GM10248 (cell line): ENCODE results near the gene RAB44.

ENCODE experiments used
- CTCF ChIA-PET: fragments of 300-600 bp; sonication (Branson Sonifier 250); formaldehyde crosslinking; extraction: SDS; loops from one replicate; lab custom pipeline; 2021; ENCODE audit warnings: antibody characterized with exemption; lab: Yijun Ruan, JAX
- POLR2A ChIA-PET: fragments of 350-650 bp; sonication (Branson Sonifier 250); formaldehyde crosslinking; extraction: SDS; loops from one replicate; lab custom pipeline; 2020; ENCODE audit warnings: antibody characterized with exemption; lab: Yijun Ruan, JAX
- DNase-seq: peaks from one replicate; pipeline ENCODE4 v3.0.0; 2012; ENCODE audit errors: extremely low spot score
- CTCF ChIP-seq: IDR thresholded peaks from 2 replicates; pipeline ENCODE4 v1.5.1; 2012; ENCODE audit warnings: mild to moderate bottlenecking, low read depth; ENCODE audit errors: extremely low read depth, missing control alignments, control extremely low read depth

RAB44 gene

GRCh38 chr6:36655085-36655724, 42.4 kb upstream of the RAB44 start:
- ChIA-PET CTCF (interaction anchor here (0.8 to 2.5 kb wide), 6 partner anchors 10 to 104 kb away, joined by 3 to 8 read pairs (median 3); no protein-coding TSS in a partner anchor), POLR2A (interaction anchor here (0.6 kb wide), 1 partner anchor 420 kb away, joined by 7 read pairs; no protein-coding TSS in a partner anchor)
- no peak for TF ChIP-seq CTCF
- DNase-seq, result no peak

GRCh38 chr6:36656441-36656840, 41.2 kb upstream of the RAB44 start:
- CTCF ChIA-PET, result interaction anchor here (0.9 to 2.5 kb wide), 5 partner anchors 8 to 103 kb away, joined by 3 to 8 read pairs (median 4); no protein-coding TSS in a partner anchor
- POLR2A ChIA-PET, result no interaction called here
- TF ChIP-seq CTCF, result no peak
- DNase-seq, result no peak

GRCh38 chr6:36657271-36657670, 40.4 kb upstream of the RAB44 start:
- ChIA-PET CTCF (interaction anchor here (2.5 kb wide), 1 partner anchor 8 kb away, joined by 8 read pairs; no protein-coding TSS in a partner anchor), POLR2A (interaction anchor here (1.5 kb wide), 1 partner anchor 26 kb away, joined by 3 read pairs; no protein-coding TSS in a partner anchor)
- no peak for DNase-seq
- no peak for TF ChIP-seq CTCF

- CTCF ChIA-PET, result interaction anchor here (0.9 to 1.2 kb wide), 2 partner anchors 9 to 14 kb away, joined by 3 read pairs; no protein-coding TSS in a partner anchor
- POLR2A ChIA-PET, result interaction anchor here (1.5 kb wide), 1 partner anchor 25 kb away, joined by 3 read pairs; no protein-coding TSS in a partner anchor
- DNase-seq, result no peak
- TF ChIP-seq CTCF, result no peak
These were observed 39.6 kb upstream of the RAB44 start for GRCh38 chr6:36657942-36658544.

GRCh38 chr6:36659271-36659670, 38.4 kb upstream of the RAB44 start:
- ChIA-PET CTCF (interaction anchor here (1.8 to 2.2 kb wide), 4 partner anchors 9 to 44 kb away, joined by 5 to 8 read pairs (median 6); no protein-coding TSS in a partner anchor), POLR2A (interaction anchor here (0.7 kb wide), 1 partner anchor 171 kb away, joined by 3 read pairs; no protein-coding TSS in a partner anchor)
- no peak for DNase-seq
- no peak for TF ChIP-seq CTCF

GRCh38 chr6:36660771-36661471, 36.7 kb upstream of the RAB44 start:
- POLR2A ChIA-PET, result interaction anchor here (1.2 kb wide), 1 partner anchor 18 kb away, joined by 6 read pairs; the partner anchor contains the start of gene CDKN1A
- no peak for DNase-seq
- TF ChIP-seq CTCF, result no peak
- CTCF ChIA-PET, result interaction anchor here (1.2 to 2.2 kb wide), 4 partner anchors 10 to 37 kb away, joined by 3 to 8 read pairs (median 6); no protein-coding TSS in a partner anchor
